CD14-positive monocyte (primary cell): ENCODE results near the gene HOXC13. TPM values are rescaled to one million over a fixed set of nuclear protein-coding genes. Genes with fewer than 3 reads are reported as not detected.

Experiments used
- DNase-seq, 3 donors: peaks; one replicate each; pipeline ENCODE4 v3.0.0-alpha.2; 2011 to 2022
- H2AFZ ChIP-seq: 2 replicates; pipeline ENCODE4 v1.6.0; 2012; ENCODE audit warnings: mild to moderate bottlenecking, low read depth, low read length, inconsistent platforms; ENCODE audit not compliant: insufficient read depth, poor library complexity, severe bottlenecking
- H3K27ac ChIP-seq, 2 donors: 1 replicate in 1 of 2; 2 replicates in 1 of 2; pipeline ENCODE4 v1.5.1; 2012 to 2013; ENCODE audit warnings: low read length in 2 of 2, control low read depth in 1 of 2, inconsistent platforms in 1 of 2, low read depth in 1 of 2, mild to moderate bottlenecking in 1 of 2
- H3K27me3 ChIP-seq, 2 donors: one replicate each; pipeline versions ENCODE4 v1.6.0 to v1.6.1; 2011 to 2013; ENCODE audit warnings: low read length in 2 of 2; ENCODE audit not compliant: control insufficient read depth in 2 of 2, insufficient read depth in 2 of 2
- H3K36me3 ChIP-seq, 2 donors: replicated peaks in 1 of 2; 1 replicate in 1 of 2; 2 replicates in 1 of 2; pipeline versions ENCODE4 v1.5.1 to v1.6.1; 2012 to 2013; ENCODE audit warnings: low read length in 2 of 2, control low read depth in 1 of 2, inconsistent platforms in 1 of 2, mild to moderate bottlenecking in 1 of 2; ENCODE audit not compliant: insufficient read depth in 2 of 2, control insufficient read depth in 1 of 2
- H3K4me1 ChIP-seq, 2 donors: 1 replicate in 1 of 2; 2 replicates in 1 of 2; pipeline versions ENCODE4 v1.5.1 to v1.6.1; 2012 to 2013; ENCODE audit warnings: low read length in 2 of 2, control low read depth in 1 of 2, inconsistent platforms in 1 of 2, mild to moderate bottlenecking in 1 of 2, moderate library complexity in 1 of 2; ENCODE audit not compliant: insufficient read depth in 2 of 2, control insufficient read depth in 1 of 2
- H3K4me2 ChIP-seq: replicated peaks from 2 replicates; pipeline ENCODE3; 2012; ENCODE audit warnings: low read length, moderate library complexity, mild to moderate bottlenecking; ENCODE audit not compliant: poor library complexity, severe bottlenecking; ENCODE audit errors: extremely low read depth
- H3K4me3 ChIP-seq, 3 experiments: fragments of 200-600 bp in 1 of 3; sonication (generic) in 1 of 3; replicated peaks in 1 of 3; 1 replicate in 2 of 3; 2 replicates in 1 of 3; pipeline ENCODE4 v1.5.1; 2011 to 2013; ENCODE audit warnings: low read length in 3 of 3, mild to moderate bottlenecking in 3 of 3, control low read depth in 2 of 3, low read depth in 2 of 3, inconsistent platforms in 1 of 3, moderate library complexity in 1 of 3
- H3K79me2 ChIP-seq: 2 replicates; pipeline ENCODE4 v1.6.0; 2012; ENCODE audit warnings: mild to moderate bottlenecking, control low read depth, inconsistent platforms, low read length, moderate library complexity; ENCODE audit not compliant: insufficient read depth
- H3K9ac ChIP-seq: 2 replicates; pipeline ENCODE4 v1.6.0; 2017; ENCODE audit warnings: low read length, mild to moderate bottlenecking; ENCODE audit not compliant: insufficient read depth, poor library complexity, severe bottlenecking
- H3K9me3 ChIP-seq, 2 donors: replicated peaks in 1 of 2; 1 replicate in 1 of 2; 2 replicates in 1 of 2; pipeline versions ENCODE4 v1.5.1 to v1.6.1; 2012 to 2013; ENCODE audit warnings: low read length in 2 of 2, control low read depth in 1 of 2; ENCODE audit not compliant: control insufficient read depth in 1 of 2, insufficient read depth in 1 of 2
- H4K20me1 ChIP-seq: 2 replicates; pipeline ENCODE4 v1.6.0; 2012; ENCODE audit warnings: mild to moderate bottlenecking, low read length, control low read depth, moderate library complexity; ENCODE audit not compliant: insufficient read depth
- H3K27ac Mint-ChIP-seq, 7 donors: one replicate each; pipeline ENCODE4 v1.8.0; 2020; ENCODE audit warnings: mild to moderate bottlenecking in 7 of 7, mixed read lengths in 7 of 7, moderate library complexity in 6 of 7, inconsistent platforms in 2 of 7
- H3K27me3 Mint-ChIP-seq, 3 donors: one replicate each; pipeline ENCODE4 v1.8.0; 2021 to 2022; ENCODE audit warnings: low read depth in 3 of 3, mild to moderate bottlenecking in 3 of 3, mixed read lengths in 3 of 3, moderate library complexity in 3 of 3, inconsistent platforms in 1 of 3
- H3K36me3 Mint-ChIP-seq, 2 donors: one replicate each; pipeline ENCODE4 v1.8.0; 2020; ENCODE audit warnings: mixed read lengths in 2 of 2, inconsistent platforms in 1 of 2, mild to moderate bottlenecking in 1 of 2
- H3K4me1 Mint-ChIP-seq: one replicate; pipeline ENCODE4 v1.8.0; 2020; ENCODE audit warnings: mild to moderate bottlenecking, mixed read lengths
- H3K4me3 Mint-ChIP-seq, 2 donors: one replicate each; pipeline ENCODE4 v1.8.0; 2020; ENCODE audit warnings: mild to moderate bottlenecking in 2 of 2, mixed read lengths in 2 of 2, moderate library complexity in 1 of 2
- H3K9me3 Mint-ChIP-seq, 7 donors: one replicate each; pipeline ENCODE4 v1.8.0; 2020 to 2022; ENCODE audit warnings: mixed read lengths in 7 of 7, mild to moderate bottlenecking in 6 of 7, moderate library complexity in 6 of 7, inconsistent platforms in 2 of 7
- WGBS: methylation state at CpG from one replicate; pipeline ENCODE4 v1.1.5; 2013; ENCODE audit warnings: missing lambda C conversion rate; ENCODE audit not compliant: insufficient coverage; 5-methylcytosine and 5-hydroxymethylcytosine counted together
- intact Hi-C, 2 donors: fragments of 100-400 bp; cut with micrococcal nuclease; formaldehyde crosslinking; loops; one replicate each; pipeline versions ENCODE4 v1.15.0 to v1.15.1; 2023
- polyA plus RNA-seq, 3 donors: library from polyadenylated mRNA; depleted of rRNA in 1 of 3; unstranded in 2 of 3; stranded (reverse) in 1 of 3; fragments of 300-500 nt in 2 of 3; fragments of >200 nt in 1 of 3; fragmentation: Illumina TruSeq in 2 of 3; gene quantifications; 1 replicate in 2 of 3; 2 replicates in 1 of 3; pipeline ENCODE4 v1.2.3, GENCODE V29; 2012 to 2021
- TF ChIP-seq, protein P1 (sequence below): fragments of 200-600 bp; IDR thresholded peaks from one replicate; pipeline ENCODE4 v1.8.0; 2022; ENCODE audit warnings: antibody characterized with exemption, mild to moderate bottlenecking

The HOXC13 gene
- polyA plus RNA-seq, 3 donors, result not detected

DNA sequence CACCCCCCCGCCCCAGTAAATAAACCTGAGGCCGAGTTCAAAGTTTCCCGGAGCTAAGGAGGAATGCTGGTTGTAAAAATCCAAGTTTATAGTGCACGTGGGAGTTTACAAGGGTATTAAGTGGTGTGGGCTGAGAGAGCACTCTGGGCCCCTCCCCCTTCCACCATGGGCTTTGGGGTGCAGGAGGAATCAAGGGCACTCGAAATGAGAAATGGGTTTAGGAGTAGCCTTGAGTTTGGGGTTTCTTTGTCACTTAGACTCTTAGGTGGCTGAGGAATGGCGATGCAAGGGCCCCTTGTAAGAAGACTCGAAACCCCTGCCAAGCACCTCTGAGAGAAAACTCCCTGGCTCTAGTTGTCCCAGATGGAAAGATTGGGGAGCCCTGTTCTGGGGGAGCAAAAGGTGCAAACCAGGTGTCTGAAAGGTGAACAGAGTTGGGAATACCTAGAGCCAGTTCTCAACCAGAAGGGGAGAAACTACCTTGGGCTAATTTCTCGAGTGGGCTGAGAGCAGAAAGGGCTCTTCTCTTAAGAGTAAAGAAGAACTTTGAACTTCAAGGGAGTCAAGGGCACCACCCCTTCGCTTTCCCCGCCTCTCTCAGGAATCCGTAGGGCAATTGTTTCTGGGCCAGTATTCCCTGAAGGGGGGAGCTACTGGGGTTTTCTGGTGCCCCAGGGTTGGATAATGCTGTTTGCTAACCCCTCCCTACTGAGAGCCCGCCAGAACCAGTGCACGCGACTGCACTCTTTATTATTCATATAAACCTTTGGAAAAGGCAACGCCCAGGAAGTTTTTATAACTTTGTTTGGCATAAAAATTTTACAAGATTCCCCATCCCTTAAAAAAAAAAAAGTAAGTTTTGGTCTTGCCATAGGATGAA lies 40.1 kb downstream of the HOXC13 start:
- peak overlapping the region in 1 of 2 donors; percentile 89 for H3K4me3 Mint-ChIP-seq
- no peak overlapping the region for H3K4me2 ChIP-seq

More for the DNA sequence above, 40.1 kb downstream of the HOXC13 start:
- Histone ChIP-seq H3K9ac (no peak overlapping the region), H3K27me3 (peaks cover 97 to 100% of the 10 kb centered on the region in 2 donors), H4K20me1 (no peaks in the 10 kb centered on the region), H3K27ac (no peak overlapping the region), H3K9me3 (peaks cover 44 to 86% of the 10 kb centered on the region in 2 donors), H3K4me3 (no peak overlapping the region), H3K4me1 (peaks cover 18 to 28% of the 10 kb centered on the region in 2 donors), H3K36me3 (no peaks in the 10 kb centered on the region), H2AFZ (no peak overlapping the region), H3K79me2 (no peaks in the 10 kb centered on the region)
- H3K4me1 Mint-ChIP-seq, result peaks cover 27% of the 10 kb centered on the region
- peaks cover 7 to 69% (median 56%) of the 10 kb centered on the region in 7 donors for H3K9me3 Mint-ChIP-seq
- no peak for DNase-seq
- intact Hi-C loops, result loop anchor here in 1 of 2 donors (10.0 kb wide), 1 partner anchor 56 kb away; the partner anchor contains the start of gene HOXC5
- no CpG with 5 or more reads among the region's 15 CpGs for WGBS
- peaks cover 97 to 100% (median 100%) of the 10 kb centered on the region in 3 donors for H3K27me3 Mint-ChIP-seq
- TF ChIP-seq, protein P1, sequence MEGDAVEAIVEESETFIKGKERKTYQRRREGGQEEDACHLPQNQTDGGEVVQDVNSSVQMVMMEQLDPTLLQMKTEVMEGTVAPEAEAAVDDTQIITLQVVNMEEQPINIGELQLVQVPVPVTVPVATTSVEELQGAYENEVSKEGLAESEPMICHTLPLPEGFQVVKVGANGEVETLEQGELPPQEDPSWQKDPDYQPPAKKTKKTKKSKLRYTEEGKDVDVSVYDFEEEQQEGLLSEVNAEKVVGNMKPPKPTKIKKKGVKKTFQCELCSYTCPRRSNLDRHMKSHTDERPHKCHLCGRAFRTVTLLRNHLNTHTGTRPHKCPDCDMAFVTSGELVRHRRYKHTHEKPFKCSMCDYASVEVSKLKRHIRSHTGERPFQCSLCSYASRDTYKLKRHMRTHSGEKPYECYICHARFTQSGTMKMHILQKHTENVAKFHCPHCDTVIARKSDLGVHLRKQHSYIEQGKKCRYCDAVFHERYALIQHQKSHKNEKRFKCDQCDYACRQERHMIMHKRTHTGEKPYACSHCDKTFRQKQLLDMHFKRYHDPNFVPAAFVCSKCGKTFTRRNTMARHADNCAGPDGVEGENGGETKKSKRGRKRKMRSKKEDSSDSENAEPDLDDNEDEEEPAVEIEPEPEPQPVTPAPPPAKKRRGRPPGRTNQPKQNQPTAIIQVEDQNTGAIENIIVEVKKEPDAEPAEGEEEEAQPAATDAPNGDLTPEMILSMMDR, result no peak
- H3K36me3 Mint-ChIP-seq, result peaks cover 10 to 21% of the 10 kb centered on the region in 2 donors
- no peak overlapping the region for H3K27ac Mint-ChIP-seq
